ENCODE results near the gene LMBRD1.
"Not testable (repeated sequence)": the region's sequence is repeated elsewhere in the genome, so short reads cannot be mapped to it uniquely, and the experiment has no call there.

The LMBRD1 gene

DNA sequence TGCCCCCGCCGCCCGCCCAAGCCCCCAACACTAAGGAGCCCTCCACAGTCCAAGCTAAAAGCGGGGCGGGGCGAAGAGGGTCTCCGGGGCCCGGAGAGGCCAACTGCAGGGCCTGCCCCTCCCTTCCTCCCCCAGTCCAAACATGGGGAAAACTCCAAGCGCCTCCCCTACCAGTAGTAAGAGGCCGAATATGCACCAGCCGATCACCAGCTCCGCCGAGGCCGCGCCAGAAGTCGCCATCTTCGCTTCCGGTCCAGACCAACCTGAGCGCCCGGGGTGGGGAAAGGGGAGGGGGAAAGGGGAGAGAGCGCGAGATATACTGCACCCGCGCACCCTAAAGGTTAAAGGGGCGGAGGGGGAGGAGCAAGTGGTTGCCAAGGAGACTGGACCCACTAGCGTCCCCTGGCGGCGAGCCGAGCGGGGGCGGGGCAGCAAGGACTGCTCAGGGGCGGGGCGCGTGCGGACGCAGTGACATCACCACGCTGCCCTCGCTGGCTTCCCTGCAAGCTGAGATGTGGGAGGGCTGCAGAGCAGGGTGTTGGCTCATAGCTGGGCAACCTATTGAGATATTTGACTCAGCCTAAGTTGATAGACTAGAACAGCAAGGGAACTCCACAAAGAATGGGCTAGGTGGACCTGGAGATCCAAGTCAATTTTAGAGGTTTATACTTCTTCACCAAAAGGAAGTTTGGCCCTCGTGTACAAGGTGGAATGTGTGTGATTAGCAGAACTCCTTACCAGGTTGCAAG lies at the start of gene LMBRD1:
Gene LMBRD1 (minus strand): TSS at position 369 of the 749 bp plus-strand sequence. CDS start 129 bp downstream, at position 240.
- DNase-seq = peak; percentile 99

DNA sequence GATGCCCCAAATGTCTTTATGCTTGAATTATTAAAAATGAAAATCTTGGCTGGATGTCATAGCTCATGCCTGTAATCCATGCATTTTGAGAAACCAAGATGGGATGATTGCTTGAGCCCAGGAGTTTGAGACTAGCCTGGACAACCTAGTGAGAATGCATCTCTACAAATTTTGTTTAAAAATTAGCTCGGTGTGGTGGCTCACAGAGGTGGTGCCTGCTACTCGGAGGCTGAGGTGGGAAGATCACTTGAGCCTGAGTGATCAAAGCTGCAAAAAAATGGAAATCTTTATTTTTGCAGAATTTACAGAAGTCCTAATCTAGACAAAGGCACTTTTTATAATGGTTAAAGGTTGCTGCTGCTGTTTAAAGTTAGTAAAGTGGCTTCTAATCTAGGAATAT lies 49.5 kb upstream of the LMBRD1 start:
- DNase-seq = no peak

- DNase-seq = no peak
Measured at GRCh38 chr6:69843189-69843588, 46.4 kb upstream of the LMBRD1 start.

- no peak for DNase-seq
Measured at GRCh38 chr6:69841862-69842261, 45.1 kb upstream of the LMBRD1 start.

DNA sequence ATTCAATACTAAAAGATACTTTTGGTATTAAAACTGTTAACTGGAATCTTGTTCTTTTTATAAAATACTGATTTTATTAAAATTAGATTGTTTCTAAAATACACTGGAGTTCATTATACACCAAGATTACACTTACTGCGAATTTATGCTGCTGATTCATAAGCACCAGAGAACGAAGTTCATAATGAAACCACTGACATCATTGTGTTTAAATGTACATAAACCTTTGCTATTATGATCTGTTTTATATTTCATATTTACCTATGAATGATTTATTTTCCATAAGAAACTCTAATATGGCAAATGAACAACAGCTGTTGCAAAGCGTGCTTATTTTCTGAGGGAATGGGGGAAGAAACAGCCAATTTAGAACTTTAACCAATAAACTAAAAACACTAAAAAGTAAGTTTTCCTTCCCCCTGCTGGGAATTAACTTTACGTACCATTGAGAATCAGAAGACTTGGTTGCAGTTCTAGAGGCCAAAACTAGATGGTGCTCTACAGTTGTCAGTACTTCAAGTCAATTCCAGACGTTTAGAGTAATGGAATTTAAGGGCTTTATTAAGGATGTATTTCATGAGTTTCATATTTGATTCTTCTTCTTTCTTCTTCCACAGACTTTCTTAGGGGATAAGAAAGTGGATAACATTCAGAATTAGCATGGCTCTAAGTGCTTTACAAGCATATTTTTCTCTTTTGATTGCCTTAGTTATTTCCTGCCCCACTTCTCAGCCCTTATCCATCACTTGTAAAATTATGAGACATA lies 38.8 kb upstream of the LMBRD1 start:
- no peak for DNase-seq

DNA sequence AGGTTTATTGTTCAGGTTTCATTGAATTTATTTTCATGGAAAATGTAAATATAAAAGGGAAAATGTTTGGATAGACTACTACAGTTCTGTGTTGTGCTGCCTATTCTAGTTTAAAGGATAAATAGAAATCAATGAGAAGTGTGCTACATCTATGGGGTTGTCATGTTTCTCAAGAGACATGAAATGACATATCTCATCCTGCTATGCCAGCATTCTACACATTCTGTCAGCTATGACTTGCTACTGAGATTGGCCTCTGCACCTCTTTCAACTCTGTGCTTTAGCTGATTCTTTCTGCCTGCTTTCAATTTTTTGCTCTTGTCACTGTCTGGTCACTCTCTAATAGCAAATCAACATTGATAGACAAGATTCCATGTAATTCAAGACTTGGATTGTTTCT lies 35.7 kb upstream of the LMBRD1 start:
- DNase-seq = no peak

DNA sequence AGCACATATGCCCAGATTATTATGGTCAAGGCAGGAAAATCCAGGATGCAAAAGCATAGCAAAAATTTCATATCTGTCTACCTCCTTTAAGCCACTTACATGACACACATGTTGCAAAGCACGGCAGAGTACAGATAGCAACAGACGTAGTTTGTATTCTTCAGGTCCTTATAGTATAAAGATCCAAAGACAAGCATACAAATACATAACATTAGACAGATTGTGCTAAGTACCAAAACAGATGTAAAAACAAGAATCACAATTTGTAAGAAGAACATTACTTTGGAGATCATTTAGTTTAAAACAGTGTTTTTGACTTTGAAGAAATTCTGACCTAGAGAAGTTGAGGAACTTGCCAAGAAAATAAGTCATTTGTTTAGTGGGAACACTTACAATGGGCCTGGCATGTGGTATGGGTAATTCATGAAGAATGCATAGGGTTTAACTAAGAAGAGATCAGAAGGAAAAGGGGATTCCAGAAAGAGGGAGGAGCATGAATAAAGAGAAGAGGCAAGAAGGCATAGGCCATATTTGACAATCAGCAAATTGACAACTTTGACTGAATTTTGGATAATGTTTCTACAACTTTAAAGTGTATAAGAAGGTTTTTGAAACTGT lies 30.6 kb upstream of the LMBRD1 start:
- DNase-seq = no peak

DNA sequence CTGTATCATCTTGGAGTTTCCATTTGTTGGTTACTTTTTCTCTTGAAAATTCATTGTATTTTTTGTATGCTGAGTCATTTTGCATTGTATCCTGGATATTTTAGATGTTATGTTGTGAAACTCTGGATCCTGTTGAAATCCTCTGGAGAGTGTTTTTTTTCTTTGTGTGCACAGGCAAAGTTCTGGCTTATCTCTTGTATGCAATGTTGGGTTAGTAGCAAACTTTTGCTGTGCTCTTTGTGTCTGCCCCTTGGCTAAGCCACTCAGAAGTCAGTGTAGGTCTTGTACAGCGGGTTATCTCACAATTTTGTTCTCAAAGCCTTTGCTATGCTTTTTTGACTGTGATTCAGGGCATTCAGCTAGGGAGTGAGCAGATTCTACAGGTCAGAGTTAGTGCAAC lies 29.1 kb upstream of the LMBRD1 start:
- DNase-seq = no peak

- DNase-seq = not testable (repeated sequence)
Measured at GRCh38 chr6:69824355-69824754, 27.5 kb upstream of the LMBRD1 start.

- no peak for DNase-seq
Measured at GRCh38 chr6:69820438-69820837, 23.6 kb upstream of the LMBRD1 start.

DNA sequence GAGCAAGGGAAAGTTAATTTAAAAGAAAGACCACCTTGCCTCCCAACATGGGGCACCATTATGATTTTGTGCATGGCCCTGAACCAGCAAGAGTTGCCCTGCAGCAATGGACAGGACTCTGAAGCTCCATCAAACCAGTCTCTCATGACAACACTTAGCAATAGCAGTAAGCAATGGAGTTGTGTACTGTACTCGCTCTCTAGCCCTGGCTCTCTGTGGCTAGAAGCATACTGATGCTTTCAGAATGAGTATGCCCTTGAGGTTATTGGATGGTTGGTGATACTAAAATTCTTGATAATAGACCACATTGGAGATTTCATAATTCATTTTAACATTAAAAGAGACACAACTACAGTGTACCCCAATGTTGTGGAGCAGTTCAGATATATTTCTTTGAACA lies 23.2 kb upstream of the LMBRD1 start:
- no peak for DNase-seq

DNA sequence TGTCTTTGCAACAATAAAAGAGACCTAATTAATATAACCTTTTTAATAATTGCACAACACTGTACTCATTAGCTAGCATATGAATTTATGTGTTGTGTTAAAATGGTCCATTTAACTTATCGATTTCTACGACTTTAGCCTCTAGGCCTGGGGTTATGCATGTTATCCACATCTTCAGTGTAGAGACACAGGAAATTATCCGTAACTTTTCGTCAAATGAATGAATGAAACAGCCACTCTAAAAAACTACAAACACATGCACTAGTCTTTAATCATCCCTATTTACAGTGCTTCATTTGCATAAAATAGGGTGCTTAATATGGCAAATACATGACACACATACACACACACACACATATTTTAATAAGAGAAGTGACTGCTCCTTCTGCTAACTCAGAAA lies 22.3 kb upstream of the LMBRD1 start:
- DNase-seq = no peak

DNA sequence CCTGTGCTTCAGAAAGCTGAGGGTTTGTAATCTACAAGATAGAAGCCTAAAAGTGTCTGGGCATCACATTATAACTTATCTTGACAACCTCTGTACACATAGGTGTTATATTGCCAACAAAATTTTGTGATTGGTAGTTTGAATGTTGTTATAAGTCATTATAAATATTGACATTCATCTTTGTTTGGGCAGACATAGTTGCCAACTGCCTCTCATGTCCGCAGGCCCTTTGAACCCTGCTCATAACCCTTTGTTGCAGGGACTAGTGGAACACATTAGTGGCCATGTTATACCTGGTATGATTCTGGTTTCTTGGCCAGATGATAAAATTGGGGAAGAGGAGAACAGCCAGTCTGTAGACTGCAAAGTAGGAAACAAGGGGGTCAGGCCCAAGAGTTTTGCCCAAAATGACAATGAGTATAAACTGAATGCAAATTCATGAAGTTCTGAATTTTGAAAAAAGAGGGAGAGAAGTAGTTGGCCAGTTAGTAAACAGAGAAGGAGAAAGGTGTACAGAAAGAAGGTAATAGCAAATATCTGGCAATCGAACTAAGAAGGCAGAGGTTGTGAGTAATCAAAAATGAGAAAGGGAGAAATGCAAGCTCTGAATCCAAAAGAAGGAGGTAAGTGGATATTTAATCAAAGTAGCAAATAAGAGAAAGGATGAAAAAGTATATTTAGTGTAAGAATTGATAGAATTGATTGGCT lies 21.6 kb upstream of the LMBRD1 start:
- DNase-seq = no peak

- DNase-seq = no peak
Measured at GRCh38 chr6:69817358-69817757, 20.5 kb upstream of the LMBRD1 start.

GRCh38 chr6:69816569-69816968 lies 19.8 kb upstream of the LMBRD1 start:
- DNase-seq = no peak

- DNase-seq = no peak
Measured at GRCh38 chr6:69816026-69816425, 19.2 kb upstream of the LMBRD1 start.

DNA sequence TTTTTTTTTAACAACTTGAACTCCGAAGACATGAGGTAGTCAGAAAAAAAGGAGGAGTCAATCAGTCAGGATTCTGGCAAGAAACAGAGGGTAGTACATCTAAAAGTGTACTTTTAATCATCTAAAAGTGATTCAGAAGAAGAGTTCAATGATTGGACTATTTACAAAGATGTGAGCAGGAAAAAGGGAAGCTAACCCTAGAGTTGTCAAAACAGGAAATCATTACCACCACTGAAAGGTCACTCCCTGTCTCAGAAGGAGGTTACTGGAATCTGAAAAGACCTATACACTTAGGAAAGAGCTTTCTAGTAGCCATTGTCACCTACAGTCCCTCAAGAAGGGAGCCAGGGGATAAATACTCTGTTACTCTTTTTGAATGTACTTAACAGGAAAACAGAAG lies 16.7 kb upstream of the LMBRD1 start:
- DNase-seq = no peak

DNA sequence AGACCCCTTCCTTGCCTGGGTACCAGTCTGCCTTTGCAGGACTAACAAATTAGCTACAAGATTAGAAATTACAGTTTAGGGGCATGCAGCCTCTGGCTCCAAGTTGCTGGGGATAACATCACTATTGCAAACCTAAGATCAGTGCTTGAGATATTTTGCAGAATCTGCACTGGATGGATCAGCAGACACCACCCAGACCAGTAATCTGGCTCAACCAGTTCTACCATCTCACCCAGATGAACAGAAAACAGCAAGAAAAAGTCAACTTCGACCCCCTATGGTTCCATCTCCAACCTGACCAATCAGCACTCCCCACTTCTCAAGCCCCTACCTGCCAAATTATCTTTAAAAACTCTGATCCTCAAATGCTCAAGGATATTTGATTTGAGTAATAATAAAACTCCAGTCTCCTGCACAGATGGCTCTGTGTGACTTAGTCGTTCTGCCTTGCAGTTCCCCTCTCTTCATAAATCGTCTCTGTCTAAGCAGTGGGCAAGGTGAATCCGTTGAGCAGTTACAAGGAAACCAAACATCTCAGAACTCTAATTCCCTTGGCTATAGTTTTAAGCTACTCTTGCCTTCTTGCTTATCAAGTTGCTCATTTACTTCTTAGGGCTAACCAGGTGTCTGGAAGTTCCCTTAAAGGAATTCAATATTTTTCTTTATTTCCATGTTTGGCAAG lies 16.1 kb upstream of the LMBRD1 start:
- no peak for DNase-seq

DNA sequence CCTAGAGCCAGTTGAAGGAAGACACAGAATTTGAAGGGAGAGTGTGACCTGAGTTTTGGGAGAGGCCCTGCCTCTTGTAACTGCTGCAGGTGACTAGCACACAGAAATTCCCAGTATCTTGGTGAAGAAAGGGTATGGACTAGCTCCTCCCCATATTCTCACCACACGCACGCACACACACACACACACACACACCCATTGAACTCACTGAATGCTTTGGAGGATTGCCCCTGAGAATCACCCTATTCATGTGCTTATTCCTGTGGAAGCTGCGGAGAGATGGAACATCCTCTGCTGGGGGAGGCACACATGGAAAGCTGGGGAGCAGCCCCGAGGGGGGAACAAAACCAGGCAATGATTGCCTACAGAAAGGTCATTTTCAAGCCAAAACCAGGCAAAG lies 6.2 kb upstream of the LMBRD1 start:
- DNase-seq = no peak

DNA sequence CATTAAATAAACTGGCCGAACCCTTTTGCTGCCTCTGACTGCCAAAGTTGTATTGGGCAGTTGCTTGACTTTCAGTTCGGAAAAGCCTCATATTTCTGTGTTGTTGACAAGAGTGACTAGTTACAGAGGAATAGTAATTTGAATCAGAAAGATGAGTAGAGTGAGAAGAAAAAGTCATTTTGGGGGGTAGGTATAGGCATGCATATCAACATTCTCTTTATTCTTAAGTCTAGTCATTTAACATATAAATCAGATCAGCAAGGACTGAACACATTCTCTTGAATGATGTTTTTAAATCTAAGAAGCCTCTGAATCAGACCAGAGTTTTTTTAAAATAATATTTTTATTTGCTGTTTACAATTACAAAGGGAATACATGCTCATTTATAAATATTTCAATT lies 4.9 kb upstream of the LMBRD1 start:
- no peak for DNase-seq

- DNase-seq = no peak
Measured at GRCh38 chr6:69801225-69801624, 4.4 kb upstream of the LMBRD1 start.

- not testable (repeated sequence) for DNase-seq
Measured at GRCh38 chr6:69798796-69799195, 2.0 kb upstream of the LMBRD1 start.

All from stimulated activated CD4-positive, alpha-beta T cell treated with anti-CD3 and anti-CD28 coated beads, Interleukin-12 subunit alpha, Interleukin-12 subunit beta, amount 100 ng/mL, for 4 hours (primary cell).